Measurements from ENCODE around the gene SYPL1.
A peak's percentile ranks its signal among the peaks of the same experiment; 100 is the strongest.

DNA sequence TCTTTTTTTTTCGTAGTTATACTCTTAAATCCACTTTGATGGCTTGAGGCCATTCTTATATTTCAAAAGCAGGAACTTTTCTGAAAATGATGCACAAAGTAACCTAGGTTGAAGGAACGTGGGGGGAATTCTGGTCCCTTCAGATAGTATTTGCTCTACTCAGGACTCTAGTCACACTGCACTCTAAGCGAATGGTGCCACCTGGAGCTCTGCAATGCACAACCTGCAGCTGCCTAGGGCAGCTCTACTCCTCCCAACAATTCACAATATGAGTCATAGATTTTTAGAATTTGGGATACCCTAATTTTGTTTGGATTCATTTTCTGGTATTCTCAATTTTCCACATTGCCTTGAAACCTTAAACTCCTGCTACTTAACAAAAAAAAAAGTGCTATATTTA, 17.3 kb downstream of the SYPL1 start:
- TF ChIP-seq, protein P1, sequence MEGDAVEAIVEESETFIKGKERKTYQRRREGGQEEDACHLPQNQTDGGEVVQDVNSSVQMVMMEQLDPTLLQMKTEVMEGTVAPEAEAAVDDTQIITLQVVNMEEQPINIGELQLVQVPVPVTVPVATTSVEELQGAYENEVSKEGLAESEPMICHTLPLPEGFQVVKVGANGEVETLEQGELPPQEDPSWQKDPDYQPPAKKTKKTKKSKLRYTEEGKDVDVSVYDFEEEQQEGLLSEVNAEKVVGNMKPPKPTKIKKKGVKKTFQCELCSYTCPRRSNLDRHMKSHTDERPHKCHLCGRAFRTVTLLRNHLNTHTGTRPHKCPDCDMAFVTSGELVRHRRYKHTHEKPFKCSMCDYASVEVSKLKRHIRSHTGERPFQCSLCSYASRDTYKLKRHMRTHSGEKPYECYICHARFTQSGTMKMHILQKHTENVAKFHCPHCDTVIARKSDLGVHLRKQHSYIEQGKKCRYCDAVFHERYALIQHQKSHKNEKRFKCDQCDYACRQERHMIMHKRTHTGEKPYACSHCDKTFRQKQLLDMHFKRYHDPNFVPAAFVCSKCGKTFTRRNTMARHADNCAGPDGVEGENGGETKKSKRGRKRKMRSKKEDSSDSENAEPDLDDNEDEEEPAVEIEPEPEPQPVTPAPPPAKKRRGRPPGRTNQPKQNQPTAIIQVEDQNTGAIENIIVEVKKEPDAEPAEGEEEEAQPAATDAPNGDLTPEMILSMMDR (IDR thresholded peaks at IDR 0.05): peak; percentile 24
- no peak for TF ChIP-seq EZH2 (IDR thresholded peaks at IDR 0.05; ENCODE audit: borderline replicate concordance, insufficient read depth, low read depth, low read length, poor library complexity, severe bottlenecking)

All from B cell (primary cell).